WTC11 (cell line): ENCODE data around the gene RLIM. TPM values are rescaled to one million over a fixed set of nuclear protein-coding genes. Genes with fewer than 3 reads are reported as not detected.

Experiments used
- ATAC-seq: fragments of 200-7000 bp; cut with Tn5 transposase; 2 replicates; pipeline ENCODE4 v1.10.0; 2021; ENCODE audit warnings: mild to moderate bottlenecking, moderate library complexity
- CTCF ChIA-PET: fragments of 300-600 bp; sonication (Branson Sonifier 250); formaldehyde crosslinking; loops from one replicate; lab custom pipeline; 2021; ENCODE audit warnings: antibody characterized with exemption; lab: Charles Lee
- POLR2A ChIA-PET: fragments of 350-600 bp; sonication (Branson Sonifier 250); formaldehyde crosslinking; loops from one replicate; lab custom pipeline; 2021; ENCODE audit warnings: antibody characterized with exemption; lab: Charles Lee
- DNase-seq: peaks from one replicate; pipeline ENCODE4 v3.0.0; 2021; ENCODE audit warnings: low spot score
- H3K27ac Mint-ChIP-seq: 2 replicates; pipeline ENCODE4 v1.8.0; 2021; ENCODE audit warnings: mixed read lengths
- H3K27me3 Mint-ChIP-seq: 2 replicates; pipeline ENCODE4 v1.8.0; 2021; ENCODE audit warnings: low read depth, mild to moderate bottlenecking, moderate library complexity, mixed read lengths
- H3K36me3 Mint-ChIP-seq: 2 replicates; pipeline ENCODE4 v1.8.0; 2021; ENCODE audit warnings: mixed read lengths
- H3K4me1 Mint-ChIP-seq: 2 replicates; pipeline ENCODE4 v1.8.0; 2022; ENCODE audit warnings: mixed read lengths
- H3K4me3 Mint-ChIP-seq: 2 replicates; pipeline ENCODE4 v1.8.0; 2021; ENCODE audit warnings: mild to moderate bottlenecking, moderate library complexity, mixed read lengths
- H3K9me3 Mint-ChIP-seq: 2 replicates; pipeline ENCODE4 v1.8.0; 2021; ENCODE audit warnings: mixed read lengths
- ARID4B ChIP-seq: sonication (generic); formaldehyde crosslinking; IDR thresholded peaks from 2 replicates; pipeline ENCODE4 v1.8.0; 2023; ENCODE audit warnings: missing genetic modification reagents, mild to moderate bottlenecking, borderline replicate concordance
- ATF1 ChIP-seq: sonication (generic); formaldehyde crosslinking; IDR thresholded peaks from 2 replicates; pipeline ENCODE4 v1.8.1; 2023; ENCODE audit warnings: mild to moderate bottlenecking, moderate library complexity, missing genetic modification reagents
- ATF3 ChIP-seq: sonication (generic); formaldehyde crosslinking; conservative IDR thresholded peaks from 2 replicates; pipeline ENCODE4 v1.8.1; 2022; ENCODE audit warnings: mild to moderate bottlenecking, missing genetic modification reagents
- ATF6 ChIP-seq: sonication (generic); formaldehyde crosslinking; IDR thresholded peaks from 2 replicates; pipeline ENCODE4 v1.8.1; 2023; ENCODE audit warnings: mild to moderate bottlenecking, missing genetic modification reagents
- CBFB ChIP-seq: sonication (generic); formaldehyde crosslinking; IDR thresholded peaks from 2 replicates; pipeline ENCODE4 v1.8.1; 2022; ENCODE audit warnings: mild to moderate bottlenecking, low read depth, missing genetic modification reagents
- CREM ChIP-seq: sonication (generic); formaldehyde crosslinking; IDR thresholded peaks from 2 replicates; pipeline ENCODE4 v1.8.1; 2022; ENCODE audit warnings: mild to moderate bottlenecking, missing genetic modification reagents, moderate library complexity
- CTCF ChIP-seq: fragments of 200-600 bp; IDR thresholded peaks from 2 replicates; pipeline ENCODE4 v1.8.0; 2022; ENCODE audit warnings: antibody characterized with exemption
- ETV6 ChIP-seq: sonication (generic); formaldehyde crosslinking; IDR thresholded peaks from 2 replicates; pipeline ENCODE4 v1.8.1; 2022; ENCODE audit warnings: mild to moderate bottlenecking, missing genetic modification reagents
- FOXP1 ChIP-seq: sonication (generic); formaldehyde crosslinking; IDR thresholded peaks from 2 replicates; pipeline ENCODE4 v1.8.0; 2022; ENCODE audit warnings: missing genetic modification reagents, mild to moderate bottlenecking, moderate library complexity, borderline replicate concordance
- GTF2I ChIP-seq: fragments of 250-450 bp; sonication (Bioruptor Pico); conservative IDR thresholded peaks from 2 replicates; pipeline ENCODE4 v1.4.0; 2021; ENCODE audit warnings: mild to moderate bottlenecking
- JAZF1 ChIP-seq: fragments of 250-450 bp; sonication (Bioruptor Pico); IDR thresholded peaks from 2 replicates; pipeline ENCODE4 v1.9.0; 2021; ENCODE audit warnings: moderate library complexity, mild to moderate bottlenecking, inconsistent platforms
- JUN ChIP-seq: sonication (generic); formaldehyde crosslinking; IDR thresholded peaks from 2 replicates; pipeline ENCODE4 v1.8.0; 2023; ENCODE audit warnings: mild to moderate bottlenecking, missing genetic modification reagents
- NFYB ChIP-seq: sonication (generic); formaldehyde crosslinking; conservative IDR thresholded peaks from 2 replicates; pipeline ENCODE4 v1.8.0; 2022; ENCODE audit warnings: low read depth, missing genetic modification reagents
- NR2C2 ChIP-seq: sonication (generic); formaldehyde crosslinking; IDR thresholded peaks from 2 replicates; pipeline ENCODE4 v1.8.0; 2022; ENCODE audit warnings: mild to moderate bottlenecking, missing genetic modification reagents
- SMAD3 ChIP-seq: sonication (generic); formaldehyde crosslinking; IDR thresholded peaks from 2 replicates; pipeline ENCODE4 v1.8.0; 2022; ENCODE audit warnings: missing genetic modification reagents, mild to moderate bottlenecking, borderline replicate concordance
- SMAD4 ChIP-seq: sonication (generic); formaldehyde crosslinking; IDR thresholded peaks from 2 replicates; pipeline ENCODE4 v1.8.0; 2022; ENCODE audit warnings: mild to moderate bottlenecking, missing genetic modification reagents
- SOX15 ChIP-seq: fragments of 250-450 bp; sonication (Bioruptor Pico); IDR thresholded peaks from 2 replicates; pipeline ENCODE4 v1.9.0; 2021; ENCODE audit warnings: mild to moderate bottlenecking
- SP1 ChIP-seq: sonication (generic); formaldehyde crosslinking; conservative IDR thresholded peaks from 2 replicates; pipeline ENCODE4 v1.8.1; 2022; ENCODE audit warnings: missing genetic modification reagents
- TCF7 ChIP-seq: sonication (generic); formaldehyde crosslinking; IDR thresholded peaks from 2 replicates; pipeline ENCODE4 v1.8.0; 2022; ENCODE audit warnings: mild to moderate bottlenecking, low read depth, missing genetic modification reagents, moderate library complexity
- TEAD4 ChIP-seq: sonication (generic); formaldehyde crosslinking; IDR thresholded peaks from 2 replicates; pipeline ENCODE4 v1.8.0; 2022; ENCODE audit warnings: mild to moderate bottlenecking, missing genetic modification reagents
- TP53 ChIP-seq: sonication (generic); formaldehyde crosslinking; IDR thresholded peaks from 2 replicates; pipeline ENCODE4 v1.8.1; 2023; ENCODE audit warnings: mild to moderate bottlenecking, missing genetic modification reagents
- ZBTB21 ChIP-seq: sonication (generic); formaldehyde crosslinking; IDR thresholded peaks from 2 replicates; pipeline ENCODE4 v1.8.1; 2023; ENCODE audit warnings: mild to moderate bottlenecking, missing genetic modification reagents, borderline replicate concordance
- ZNF416 ChIP-seq: fragments of 250-450 bp; sonication (Bioruptor Pico); IDR thresholded peaks from 2 replicates; pipeline ENCODE4 v1.9.0; 2021; ENCODE audit warnings: mild to moderate bottlenecking, inconsistent platforms
- total RNA-seq: library from RNA; stranded (reverse); gene quantifications from 3 replicates; pipeline ENCODE4 v1.2.3, GENCODE V29; 2021

Gene RLIM
- total RNA-seq, 1 experiment from 2014 or later = 34.4 TPM

- peaks cover 4% of the 10 kb centered on the region for H3K9me3 Mint-ChIP-seq
- TF ChIP-seq TP53 = no peak
- no peak for TF ChIP-seq CREM (CRISPR knock-in tag)
- TF ChIP-seq ATF3 (CRISPR knock-in tag) = no peak
- TF ChIP-seq ATF6 (CRISPR knock-in tag) = no peak
- TF ChIP-seq SOX15 (CRISPR knock-in tag) = no peak
- no peak for TF ChIP-seq SP1 (CRISPR knock-in tag)
- TF ChIP-seq ZNF416 (CRISPR knock-in tag) = no peak
- no peak for TF ChIP-seq JAZF1 (CRISPR knock-in tag)
- ATAC-seq (no peak), DNase-seq (no peak)
- peaks cover 11% of the 10 kb centered on the region for H3K4me1 Mint-ChIP-seq
- H3K4me3 Mint-ChIP-seq = no peak overlapping the region
- POLR2A ChIA-PET = no interaction called here
- no peaks in the 10 kb centered on the region; the same call in none of the 2 replicates for H3K27me3 Mint-ChIP-seq
- H3K27ac Mint-ChIP-seq = peak overlapping the region; percentile 89
- CTCF ChIA-PET = interaction anchor here (0.6 to 1.0 kb wide), 2 partner anchors 10 to 11 kb away, joined by 4 read pairs; no protein-coding TSS in a partner anchor
- H3K36me3 Mint-ChIP-seq = peaks cover 4% of the 10 kb centered on the region
Measured at GRCh38 chrX:74546984-74547383, 67.4 kb downstream of the RLIM start.

GRCh38 chrX:74545880-74546523 is 68.4 kb downstream of the RLIM start:
- H3K4me1 Mint-ChIP-seq = peaks cover 7% of the 10 kb centered on the region
- H3K27ac Mint-ChIP-seq = no peak overlapping the region
- H3K9me3 Mint-ChIP-seq = peaks cover 4% of the 10 kb centered on the region
- peaks cover 4% of the 10 kb centered on the region for H3K36me3 Mint-ChIP-seq
- ChIA-PET POLR2A (no interaction called here), CTCF (interaction anchor here (0.9 kb wide), 1 partner anchor 53 kb away, joined by 3 read pairs; no protein-coding TSS in a partner anchor)
- no peak for DNase-seq
- no peak overlapping the region for H3K4me3 Mint-ChIP-seq
- no peak for ATAC-seq
- no peaks in the 10 kb centered on the region; the same call in none of the 2 replicates for H3K27me3 Mint-ChIP-seq
- TF ChIP-seq GTF2I (CRISPR knock-in tag) = no peak
- no peak for TF ChIP-seq NFYB
- no peak for TF ChIP-seq JUN (CRISPR knock-in tag)
- no peak for TF ChIP-seq CBFB (CRISPR knock-in tag)
- no peak for TF ChIP-seq NR2C2 (CRISPR knock-in tag)
- TF ChIP-seq ZBTB21 = no peak
- TF ChIP-seq ATF1 = no peak
- TF ChIP-seq SMAD4 (CRISPR knock-in tag) = no peak
- no peak for TF ChIP-seq ARID4B
- TF ChIP-seq TEAD4 (CRISPR knock-in tag) = no peak
- no peak for TF ChIP-seq FOXP1 (CRISPR knock-in tag)
- no peak for TF ChIP-seq TCF7 (CRISPR knock-in tag)
- TF ChIP-seq SOX15 (CRISPR knock-in tag) = no peak
- no peak for TF ChIP-seq SMAD3 (CRISPR knock-in tag)
- TF ChIP-seq CTCF = no peak
- TF ChIP-seq ETV6 (CRISPR knock-in tag) = no peak
- TF ChIP-seq, all 79 proteins: peak for 0
